DND-41 (cell line): ENCODE data around the gene ZBTB42.

Experiments used
- ATAC-seq: fragments of 200-7000 bp; cut with Tn5 transposase; 3 replicates; pipeline ENCODE4 v1.9.1; 2021; ENCODE audit warnings: low read depth; ENCODE audit not compliant: insufficient read depth
- DNase-seq: peaks from one replicate; pipeline ENCODE4 v3.0.0-alpha.2; 2020
- H2AFZ ChIP-seq: 2 replicates; pipeline ENCODE4 v1.6.0; 2012; ENCODE audit warnings: low read depth, low read length
- H3K27ac ChIP-seq: 2 replicates; pipeline ENCODE4 v1.5.1; 2012; ENCODE audit warnings: low read length, inconsistent platforms
- H3K27me3 ChIP-seq: fragments of 200-600 bp; sonication (generic); 2 replicates; pipeline ENCODE4 v1.6.0; 2012; ENCODE audit warnings: low read length, mild to moderate bottlenecking, inconsistent platforms; ENCODE audit not compliant: insufficient read depth, poor library complexity
- H3K36me3 ChIP-seq: 2 replicates; pipeline ENCODE4 v1.5.1; 2012; ENCODE audit warnings: low read length, inconsistent platforms; ENCODE audit not compliant: insufficient read depth
- H3K4me1 ChIP-seq: 2 replicates; pipeline ENCODE4 v1.5.1; 2012; ENCODE audit warnings: mild to moderate bottlenecking, low read length; ENCODE audit not compliant: insufficient read depth
- H3K4me2 ChIP-seq: 2 replicates; pipeline ENCODE4 v1.6.0; 2012; ENCODE audit warnings: mild to moderate bottlenecking, moderate library complexity, low read length, inconsistent platforms; ENCODE audit not compliant: insufficient read depth
- H3K4me3 ChIP-seq, 2 experiments: fragments of 200-600 bp in 1 of 2; shearing (Covaris generic) in 1 of 2; 2 replicates each; pipeline ENCODE4 v1.5.1; 2012 to 2016; ENCODE audit warnings: inconsistent platforms in 2 of 2, low read length in 2 of 2, mild to moderate bottlenecking in 2 of 2, low read depth in 1 of 2, moderate library complexity in 1 of 2
- H3K79me2 ChIP-seq: 2 replicates; pipeline ENCODE4 v1.6.0; 2012; ENCODE audit warnings: low read length, inconsistent platforms; ENCODE audit not compliant: insufficient read depth
- H3K9ac ChIP-seq: 2 replicates; pipeline ENCODE4 v1.6.0; 2012; ENCODE audit warnings: low read depth, mild to moderate bottlenecking, inconsistent platforms, low read length, moderate library complexity
- H3K9me3 ChIP-seq: 2 replicates; pipeline ENCODE4 v1.5.1; 2012; ENCODE audit warnings: low read length, moderate library complexity, mild to moderate bottlenecking, inconsistent platforms; ENCODE audit not compliant: insufficient read depth, severe bottlenecking
- H4K20me1 ChIP-seq: 2 replicates; pipeline ENCODE4 v1.6.0; 2012; ENCODE audit warnings: low read length; ENCODE audit not compliant: insufficient read depth
- CTCF ChIP-seq: IDR thresholded peaks from 2 replicates; pipeline ENCODE4 v1.5.1; 2012; ENCODE audit warnings: borderline replicate concordance, low read length, moderate library complexity, mild to moderate bottlenecking; ENCODE audit not compliant: poor library complexity, severe bottlenecking; ENCODE audit errors: extremely low read depth
- EZH2 ChIP-seq: IDR thresholded peaks from 3 replicates; pipeline ENCODE4 v1.6.1; 2012; ENCODE audit warnings: borderline replicate concordance, low read depth, mild to moderate bottlenecking, moderate library complexity, low read length, inconsistent platforms; ENCODE audit not compliant: severe bottlenecking

The ZBTB42 gene

GRCh38 chr14:104805326-104805678 is 4.4 kb downstream of the ZBTB42 start:
- TF ChIP-seq CTCF (no peak), EZH2 (no peak)
- H3K9ac ChIP-seq: no peak overlapping the region
- H3K4me2 ChIP-seq: no peak overlapping the region
- DNase-seq (no peak), ATAC-seq (no peak)
- no peak overlapping the region for H2AFZ ChIP-seq
- no peaks in the 10 kb centered on the region for H3K9me3 ChIP-seq
- H3K4me1 ChIP-seq: peaks cover 20% of the 10 kb centered on the region
- peaks cover 24% of the 10 kb centered on the region for H4K20me1 ChIP-seq
- peaks cover 6% of the 10 kb centered on the region; the same call in 1 of the 2 replicates for H3K79me2 ChIP-seq
- H3K4me3 ChIP-seq: no peak overlapping the region
- no peaks in the 10 kb centered on the region; the same call in 1 of the 2 replicates for H3K36me3 ChIP-seq
- no peaks in the 10 kb centered on the region for H3K27me3 ChIP-seq
- H3K27ac ChIP-seq: no peak overlapping the region

GRCh38 chr14:104805941-104806624 is 5.2 kb downstream of the ZBTB42 start:
- Histone ChIP-seq H3K9ac (no peak overlapping the region), H3K79me2 (peaks cover 6% of the 10 kb centered on the region; the same call in 1 of the 2 replicates), H3K9me3 (no peaks in the 10 kb centered on the region), H3K4me2 (no peak overlapping the region), H3K4me1 (peaks cover 18% of the 10 kb centered on the region), H3K27me3 (no peaks in the 10 kb centered on the region), H4K20me1 (peaks cover 24% of the 10 kb centered on the region), H2AFZ (no peak overlapping the region), H3K36me3 (no peaks in the 10 kb centered on the region; the same call in 1 of the 2 replicates), H3K27ac (no peak overlapping the region), H3K4me3 (no peak overlapping the region)
- TF ChIP-seq EZH2: no peak
- no peak for TF ChIP-seq CTCF
- ATAC-seq: no peak
- DNase-seq: no peak

- Histone ChIP-seq H3K9me3 (no peaks in the 10 kb centered on the region), H3K36me3 (no peaks in the 10 kb centered on the region), H3K79me2 (peaks cover under 1% of the 10 kb centered on the region; the same call in 1 of the 2 replicates), H3K4me2 (no peak overlapping the region), H2AFZ (no peak overlapping the region), H3K27me3 (no peaks in the 10 kb centered on the region), H4K20me1 (peaks cover 18% of the 10 kb centered on the region; the same call in 1 of the 2 replicates), H3K27ac (no peak overlapping the region), H3K4me3 (no peak overlapping the region), H3K4me1 (peaks cover 10% of the 10 kb centered on the region), H3K9ac (no peak overlapping the region)
- TF ChIP-seq CTCF (no peak), EZH2 (no peak)
- no peak for DNase-seq
- ATAC-seq: no peak
Measured at GRCh38 chr14:104806625-104807465, 5.9 kb downstream of the ZBTB42 start.
